ENCODE measurements around the gene ABCA7. TPM values are rescaled to one million over a fixed set of nuclear protein-coding genes. Genes with fewer than 3 reads are reported as not detected.

ABCA7 gene
- total and polyA plus RNA-seq, 3 donors from 2014 or later = 7.3 to 14.6 (median 12.1) TPM

DNA sequence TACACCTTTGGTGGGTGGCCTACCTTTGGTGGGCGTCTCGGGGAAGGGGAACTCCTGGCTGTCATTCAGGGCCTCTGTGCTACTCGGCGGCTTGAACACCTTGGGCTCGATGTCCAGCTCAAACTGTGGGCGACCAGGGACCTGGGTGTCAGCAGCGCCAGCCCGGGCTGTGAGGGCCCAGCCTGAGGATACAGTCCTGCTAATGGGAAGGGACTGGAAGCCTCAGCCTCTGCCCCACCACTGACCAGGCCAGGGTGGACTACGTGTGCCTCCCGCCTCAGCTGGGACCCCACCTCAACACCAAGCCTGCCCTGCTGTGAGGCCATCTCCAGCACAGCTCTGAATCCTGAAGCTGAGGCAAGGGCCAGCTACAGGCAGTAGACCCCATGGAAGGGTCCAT is 26.7 kb upstream of the ABCA7 start:
- 98 to 100% methylated on average over 2 to 10 of the region's 10 CpGs for WGBS, 2 donors
- H3K4me3 ChIP-seq = no peak overlapping the region
- TF ChIP-seq, protein P1, sequence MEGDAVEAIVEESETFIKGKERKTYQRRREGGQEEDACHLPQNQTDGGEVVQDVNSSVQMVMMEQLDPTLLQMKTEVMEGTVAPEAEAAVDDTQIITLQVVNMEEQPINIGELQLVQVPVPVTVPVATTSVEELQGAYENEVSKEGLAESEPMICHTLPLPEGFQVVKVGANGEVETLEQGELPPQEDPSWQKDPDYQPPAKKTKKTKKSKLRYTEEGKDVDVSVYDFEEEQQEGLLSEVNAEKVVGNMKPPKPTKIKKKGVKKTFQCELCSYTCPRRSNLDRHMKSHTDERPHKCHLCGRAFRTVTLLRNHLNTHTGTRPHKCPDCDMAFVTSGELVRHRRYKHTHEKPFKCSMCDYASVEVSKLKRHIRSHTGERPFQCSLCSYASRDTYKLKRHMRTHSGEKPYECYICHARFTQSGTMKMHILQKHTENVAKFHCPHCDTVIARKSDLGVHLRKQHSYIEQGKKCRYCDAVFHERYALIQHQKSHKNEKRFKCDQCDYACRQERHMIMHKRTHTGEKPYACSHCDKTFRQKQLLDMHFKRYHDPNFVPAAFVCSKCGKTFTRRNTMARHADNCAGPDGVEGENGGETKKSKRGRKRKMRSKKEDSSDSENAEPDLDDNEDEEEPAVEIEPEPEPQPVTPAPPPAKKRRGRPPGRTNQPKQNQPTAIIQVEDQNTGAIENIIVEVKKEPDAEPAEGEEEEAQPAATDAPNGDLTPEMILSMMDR (IDR thresholded peaks at IDR 0.05) = no peak
- no peak for TF ChIP-seq POLR2A (IDR thresholded peaks at IDR 0.05)
- peaks cover 43% of the 10 kb centered on the region for H3K4me1 ChIP-seq
- no peak for DNase-seq
- no peaks in the 10 kb centered on the region for H3K27me3 ChIP-seq
- no peak overlapping the region for H3K27ac ChIP-seq
- no peaks in the 10 kb centered on the region for H3K9me3 ChIP-seq
- no peaks in the 10 kb centered on the region for H3K36me3 ChIP-seq (ENCODE audit: low read depth, missing control alignments)
- intact Hi-C loops (cut with DNase I; ENCODE audit: low total_unique reads) = no loop called here

DNA sequence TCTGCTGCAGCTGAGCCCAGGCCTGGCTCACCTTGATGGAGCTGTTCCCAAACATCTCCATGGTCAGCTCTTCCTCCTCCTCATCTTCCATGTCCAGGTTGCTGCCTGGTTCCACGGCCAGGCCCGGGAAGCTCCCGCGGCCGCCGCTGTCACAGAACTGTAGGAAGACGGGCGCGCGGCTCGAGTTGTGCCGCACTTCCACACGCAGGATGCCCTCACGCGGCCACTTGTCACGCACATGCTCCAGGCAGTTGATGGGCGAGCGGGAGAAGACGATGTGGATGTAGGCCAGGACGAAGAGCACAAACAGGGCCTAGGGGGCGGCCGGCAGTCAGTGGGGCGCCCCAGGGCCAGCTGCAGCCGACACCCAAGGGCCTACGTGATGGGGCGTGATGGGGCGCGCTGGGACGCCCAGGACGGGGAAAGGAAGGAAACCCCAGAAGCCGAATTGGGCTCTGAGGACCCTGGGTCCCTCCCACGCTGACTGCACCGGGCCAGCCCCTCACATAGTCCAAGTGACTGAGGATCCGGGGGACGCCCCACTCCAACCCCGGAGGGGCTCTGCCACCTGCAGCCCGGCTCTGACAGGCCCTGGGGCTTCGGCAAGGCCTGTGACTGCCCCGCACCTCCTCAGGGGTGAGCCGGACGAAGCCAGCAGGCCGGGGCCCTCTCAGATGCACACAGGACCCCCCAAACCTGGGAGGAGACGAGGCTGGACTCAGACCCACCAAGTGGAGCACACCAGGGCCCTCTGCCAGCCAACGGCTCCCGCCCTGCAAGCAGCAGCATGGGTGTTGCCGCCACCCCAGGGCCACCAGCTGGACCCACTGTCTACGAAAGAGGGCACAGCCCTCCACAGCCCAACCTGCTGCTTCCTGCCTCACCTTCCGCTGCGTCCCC is 25.5 kb upstream of the ABCA7 start:
- no peak for DNase-seq
- Histone ChIP-seq H3K27ac (no peak overlapping the region), H3K36me3 (ENCODE audit: low read depth, missing control alignments) (no peaks in the 10 kb centered on the region), H3K4me1 (peaks cover 54% of the 10 kb centered on the region), H3K4me3 (no peak overlapping the region), H3K27me3 (no peaks in the 10 kb centered on the region), H3K9me3 (no peaks in the 10 kb centered on the region)
- intact Hi-C loops (cut with DNase I; ENCODE audit: low total_unique reads) = no loop called here
- TF ChIP-seq POLR2A (IDR thresholded peaks at IDR 0.05) = no peak
- TF ChIP-seq, protein P1 (IDR thresholded peaks at IDR 0.05) = no peak
- WGBS, 2 donors = 92 to 94% methylated on average over 37 to 49 of the region's 49 CpGs

DNA sequence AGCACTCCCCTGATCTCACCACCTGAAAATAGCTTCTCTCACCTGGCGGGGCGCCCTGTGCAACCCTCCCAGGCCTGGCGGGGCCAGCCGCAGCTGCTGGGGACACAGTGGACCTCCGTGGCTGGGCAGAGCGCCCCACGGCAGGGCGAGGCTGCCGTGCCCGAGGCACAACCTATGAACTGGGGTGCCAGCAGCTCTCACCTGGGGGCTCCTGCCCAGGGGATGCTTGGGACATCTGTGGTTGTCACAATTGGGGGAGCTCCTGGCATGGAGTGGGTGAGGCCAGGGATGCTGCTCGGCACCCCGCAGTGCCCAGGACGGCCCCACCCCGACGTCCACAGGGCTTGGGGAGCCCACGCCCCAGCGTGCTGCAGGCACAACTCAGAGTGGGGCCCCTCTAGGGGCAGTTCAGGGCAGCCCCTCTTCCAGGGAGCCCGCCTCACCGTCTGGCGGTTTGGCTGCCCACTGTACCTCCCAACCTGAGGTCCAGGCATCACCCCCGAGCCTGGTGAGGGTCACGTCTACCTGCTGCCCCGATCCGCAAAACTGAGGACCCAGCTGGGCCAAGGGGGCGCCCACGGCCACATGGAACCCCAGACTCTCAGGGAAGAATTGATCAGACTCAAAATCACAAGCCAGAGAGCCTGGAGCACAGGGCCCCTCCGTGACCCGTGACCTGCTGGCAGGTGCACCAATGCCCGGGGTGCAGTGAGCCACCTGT is 24.7 kb upstream of the ABCA7 start:
- no peak for DNase-seq
- H3K27me3 ChIP-seq = no peaks in the 10 kb centered on the region
- no peaks in the 10 kb centered on the region for H3K36me3 ChIP-seq (ENCODE audit: low read depth, missing control alignments)
- no peak overlapping the region for H3K27ac ChIP-seq
- 85 to 86% methylated on average over 13 to 27 of the region's 29 CpGs for WGBS, 2 donors
- no peaks in the 10 kb centered on the region for H3K9me3 ChIP-seq
- intact Hi-C loops (cut with DNase I; ENCODE audit: low total_unique reads) = no loop called here
- H3K4me1 ChIP-seq = peaks cover 52% of the 10 kb centered on the region
- TF ChIP-seq, protein P1 (IDR thresholded peaks at IDR 0.05) = no peak
- TF ChIP-seq POLR2A (IDR thresholded peaks at IDR 0.05) = no peak
- no peak overlapping the region for H3K4me3 ChIP-seq

DNA sequence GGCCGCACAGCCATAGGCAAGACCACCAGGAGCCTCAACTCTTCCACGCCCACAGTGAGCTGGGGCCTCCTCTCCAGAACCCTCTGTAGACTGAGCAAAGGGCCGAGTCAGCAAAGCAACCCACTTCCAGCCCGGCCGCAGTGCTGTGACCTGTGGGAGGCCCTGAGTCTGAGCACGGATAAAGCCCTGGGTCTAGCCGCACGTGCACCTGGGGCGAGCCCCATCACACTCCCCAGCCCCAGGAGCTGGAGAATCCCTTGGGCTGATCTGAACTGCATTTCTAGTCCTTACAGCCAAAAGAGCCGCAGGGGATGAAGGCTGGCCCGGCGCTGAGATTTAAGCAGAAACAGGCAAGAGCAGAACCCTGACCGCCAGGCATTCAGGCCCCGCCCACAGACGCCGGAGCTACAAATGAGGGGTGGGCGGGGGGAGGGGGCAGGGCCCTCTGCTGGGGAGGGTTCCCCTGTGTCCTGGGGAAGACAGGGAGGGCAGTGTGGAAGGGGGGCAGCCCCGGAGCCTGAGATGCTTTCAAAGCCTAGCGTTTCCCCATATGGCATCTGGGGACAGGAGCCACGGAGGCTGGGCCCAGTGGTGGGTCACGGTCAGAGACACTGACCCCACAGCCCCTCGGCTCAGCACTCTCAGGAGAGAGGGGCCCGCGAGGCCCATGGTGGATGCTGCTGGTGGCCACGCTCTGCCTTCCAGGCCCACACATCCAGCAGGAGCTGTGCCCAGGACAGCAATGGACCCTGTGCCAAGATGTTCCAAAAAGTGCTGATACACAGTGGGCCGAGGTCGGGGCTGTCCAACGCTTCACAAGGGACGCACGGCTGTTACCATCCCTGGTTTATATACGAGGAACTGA is 23.9 kb upstream of the ABCA7 start:
- Histone ChIP-seq H3K36me3 (ENCODE audit: low read depth, missing control alignments) (no peaks in the 10 kb centered on the region), H3K4me3 (no peak overlapping the region), H3K27ac (no peak overlapping the region), H3K9me3 (no peaks in the 10 kb centered on the region), H3K27me3 (no peaks in the 10 kb centered on the region), H3K4me1 (peaks cover 50% of the 10 kb centered on the region)
- WGBS, 2 donors = 55 to 61% methylated on average over 10 to 31 of the region's 31 CpGs
- intact Hi-C loops (cut with DNase I; ENCODE audit: low total_unique reads) = no loop called here
- no peak for DNase-seq
- TF ChIP-seq, protein P1 (IDR thresholded peaks at IDR 0.05) = no peak
- TF ChIP-seq POLR2A (IDR thresholded peaks at IDR 0.05) = no peak

Measured in testis (tissue), 3 donors.